AG09309 (cell line): ENCODE results near the gene ANXA8.
"Not testable (repeated sequence)": the region's sequence is repeated elsewhere in the genome, so short reads cannot be mapped to it uniquely, and the experiment has no call there.

ENCODE experiments used
- DNase-seq: peaks from one replicate; pipeline ENCODE4 v3.0.0-alpha.2; 2010; ENCODE audit warnings: low read depth
- H3K4me3 ChIP-seq: 2 replicates; pipeline ENCODE4 v1.5.1; 2011; ENCODE audit warnings: mild to moderate bottlenecking, low read depth, low read length, moderate library complexity; ENCODE audit not compliant: control insufficient read depth
- TF ChIP-seq, protein P1 (sequence below): IDR thresholded peaks from 2 replicates; pipeline ENCODE4 v1.5.1; 2011; ENCODE audit warnings: mild to moderate bottlenecking, low read depth, low read length, inconsistent platforms; ENCODE audit not compliant: insufficient read depth, control insufficient read depth; ENCODE audit errors: missing control alignments

ANXA8 gene

DNA sequence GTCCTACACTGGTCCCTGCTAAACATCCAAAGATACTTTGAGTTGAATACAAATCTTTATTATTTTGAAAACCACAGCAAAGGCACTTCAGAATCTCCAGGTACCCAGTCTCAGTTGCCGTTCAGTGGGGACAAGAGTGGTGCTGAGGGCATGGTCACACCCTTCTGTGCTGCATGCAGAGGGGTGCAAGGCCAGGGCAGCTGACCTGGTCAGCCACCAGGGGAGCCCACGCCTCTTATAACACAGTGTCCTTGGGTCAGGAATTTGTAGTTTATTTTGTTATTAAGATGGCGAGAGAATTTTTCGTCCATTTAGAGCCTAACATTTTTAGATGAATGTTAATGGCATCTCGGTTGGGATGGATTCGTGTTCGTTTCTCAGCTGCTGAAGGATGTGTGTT is 16.0 kb downstream of the ANXA8 start:
- not testable (repeated sequence) for DNase-seq

DNA sequence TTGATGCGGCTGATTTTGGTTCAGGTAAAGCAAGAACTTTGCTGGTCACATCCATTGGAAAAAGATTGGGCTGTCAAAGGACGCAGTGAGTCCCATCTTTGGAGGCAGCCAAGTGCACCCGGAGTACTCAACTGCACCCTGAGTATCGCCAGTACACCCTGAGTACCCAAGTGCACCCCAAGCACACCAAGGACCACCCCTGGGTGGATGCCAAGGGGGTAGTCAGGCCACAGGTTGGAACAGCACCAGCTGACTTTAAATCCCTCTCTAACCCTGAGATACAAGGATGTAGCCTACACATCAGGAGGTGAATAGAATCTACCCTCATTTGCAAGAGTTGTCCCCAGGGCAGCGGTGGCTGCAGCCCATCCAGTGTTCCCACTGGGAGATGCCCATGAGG is 16.5 kb downstream of the ANXA8 start:
- H3K4me3 ChIP-seq, DNase-seq: not testable (repeated sequence)

More for the DNA sequence above, 16.0 kb downstream of the ANXA8 start:
- H3K4me3 ChIP-seq, result not testable (repeated sequence)

- DNase-seq, H3K4me3 ChIP-seq: not testable (repeated sequence)
Measured at GRCh38 chr10:47465216-47465917, 18.5 kb downstream of the ANXA8 start.

DNA sequence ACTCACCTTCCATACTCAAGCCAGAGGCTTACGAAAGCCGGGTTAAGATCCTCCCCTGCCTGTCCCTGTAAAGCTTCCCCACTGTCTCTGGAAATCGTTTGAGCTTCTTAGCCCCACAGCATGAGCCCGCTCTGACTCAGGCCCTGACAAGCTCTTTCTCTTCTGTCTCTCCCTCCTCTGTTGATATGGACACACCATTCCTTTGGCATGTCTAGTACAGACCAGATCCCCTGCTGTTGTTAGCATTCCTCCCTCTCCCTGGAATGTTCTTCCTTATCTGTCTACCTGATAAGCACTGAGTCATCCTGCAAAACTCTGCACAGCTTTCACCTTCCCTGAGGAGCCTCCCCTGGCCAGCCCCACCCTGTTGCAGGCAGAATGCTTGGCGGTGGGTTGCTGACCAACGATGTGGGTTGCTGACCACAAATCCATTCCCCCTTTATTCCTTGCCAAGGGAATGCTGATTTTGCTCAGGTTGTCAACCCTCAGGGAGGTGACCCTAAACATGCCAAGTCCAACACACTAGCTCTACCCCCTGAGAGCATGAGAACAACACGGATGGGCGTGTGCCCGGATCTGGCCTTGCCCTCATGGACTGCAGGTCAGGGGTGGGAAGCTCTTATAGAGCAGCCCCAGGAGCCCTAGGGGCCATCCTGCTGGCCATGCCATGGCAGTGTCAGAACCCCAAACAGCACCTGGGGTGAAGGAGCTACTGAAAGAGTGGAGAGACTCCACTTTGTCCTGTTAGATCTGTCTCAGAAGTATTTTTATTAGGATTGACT is 21.1 kb downstream of the ANXA8 start:
- not testable (repeated sequence) for DNase-seq

DNA sequence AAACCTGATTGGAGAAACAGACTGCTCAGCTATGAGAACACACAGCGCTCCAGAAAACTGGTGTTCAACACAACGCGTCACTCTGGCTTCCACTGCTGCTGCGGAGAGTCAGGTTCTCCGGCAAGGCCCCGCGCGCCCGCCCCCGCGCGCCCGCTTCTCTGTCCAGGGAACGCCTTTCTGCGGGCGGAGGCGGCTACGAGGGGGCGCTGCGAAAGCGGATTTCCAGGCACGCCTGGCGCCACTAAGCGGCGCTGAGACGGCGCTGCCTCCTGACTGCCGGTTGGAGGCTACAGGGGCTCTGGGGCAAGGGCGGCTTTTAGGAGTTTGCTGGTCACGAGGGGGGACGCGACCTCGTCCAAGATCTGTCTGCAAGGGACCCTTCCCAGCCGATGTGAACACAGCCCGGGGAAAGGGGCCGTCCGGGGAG is 22.6 kb downstream of the ANXA8 start:
- TF ChIP-seq, protein P1, sequence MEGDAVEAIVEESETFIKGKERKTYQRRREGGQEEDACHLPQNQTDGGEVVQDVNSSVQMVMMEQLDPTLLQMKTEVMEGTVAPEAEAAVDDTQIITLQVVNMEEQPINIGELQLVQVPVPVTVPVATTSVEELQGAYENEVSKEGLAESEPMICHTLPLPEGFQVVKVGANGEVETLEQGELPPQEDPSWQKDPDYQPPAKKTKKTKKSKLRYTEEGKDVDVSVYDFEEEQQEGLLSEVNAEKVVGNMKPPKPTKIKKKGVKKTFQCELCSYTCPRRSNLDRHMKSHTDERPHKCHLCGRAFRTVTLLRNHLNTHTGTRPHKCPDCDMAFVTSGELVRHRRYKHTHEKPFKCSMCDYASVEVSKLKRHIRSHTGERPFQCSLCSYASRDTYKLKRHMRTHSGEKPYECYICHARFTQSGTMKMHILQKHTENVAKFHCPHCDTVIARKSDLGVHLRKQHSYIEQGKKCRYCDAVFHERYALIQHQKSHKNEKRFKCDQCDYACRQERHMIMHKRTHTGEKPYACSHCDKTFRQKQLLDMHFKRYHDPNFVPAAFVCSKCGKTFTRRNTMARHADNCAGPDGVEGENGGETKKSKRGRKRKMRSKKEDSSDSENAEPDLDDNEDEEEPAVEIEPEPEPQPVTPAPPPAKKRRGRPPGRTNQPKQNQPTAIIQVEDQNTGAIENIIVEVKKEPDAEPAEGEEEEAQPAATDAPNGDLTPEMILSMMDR, result peak; percentile 23
- not testable (repeated sequence) for H3K4me3 ChIP-seq
- DNase-seq, result peak; percentile 4

More for the DNA sequence above, 21.1 kb downstream of the ANXA8 start:
- not testable (repeated sequence) for H3K4me3 ChIP-seq

DNA sequence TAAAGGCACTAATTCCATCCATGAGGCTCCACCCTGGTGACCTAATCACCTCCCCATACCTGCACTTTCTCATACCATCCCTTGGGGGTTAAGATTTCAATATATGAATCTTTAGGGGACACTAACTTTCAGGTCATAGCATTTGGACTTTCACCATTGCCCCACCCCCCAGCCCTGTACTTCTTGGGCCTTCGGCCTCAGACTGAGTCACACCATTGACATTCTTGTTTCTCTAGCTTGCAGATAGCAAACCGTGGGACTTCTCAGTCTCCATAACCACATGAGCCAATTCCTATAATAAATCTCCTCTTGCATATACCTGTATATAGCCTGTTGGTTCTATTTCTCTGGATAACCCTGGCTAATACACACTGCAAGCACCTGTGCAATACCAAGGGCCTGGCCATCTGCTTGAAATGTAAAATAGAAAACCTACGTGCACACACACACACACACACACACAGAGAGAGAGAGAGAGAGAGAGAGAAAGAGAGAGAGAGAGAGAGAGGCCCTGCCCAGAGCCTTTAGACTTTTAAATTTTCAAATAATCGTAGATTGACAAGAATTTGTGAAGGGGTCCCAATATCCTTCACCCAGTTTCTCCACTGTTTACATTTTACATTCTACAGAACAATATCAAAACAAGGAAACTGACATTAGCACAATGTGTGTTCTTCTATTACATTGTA is 25.3 kb downstream of the ANXA8 start:
- TF ChIP-seq, protein P1, result no peak
- DNase-seq, result peak; percentile 50
- H3K4me3 ChIP-seq, result no peak overlapping the region

DNA sequence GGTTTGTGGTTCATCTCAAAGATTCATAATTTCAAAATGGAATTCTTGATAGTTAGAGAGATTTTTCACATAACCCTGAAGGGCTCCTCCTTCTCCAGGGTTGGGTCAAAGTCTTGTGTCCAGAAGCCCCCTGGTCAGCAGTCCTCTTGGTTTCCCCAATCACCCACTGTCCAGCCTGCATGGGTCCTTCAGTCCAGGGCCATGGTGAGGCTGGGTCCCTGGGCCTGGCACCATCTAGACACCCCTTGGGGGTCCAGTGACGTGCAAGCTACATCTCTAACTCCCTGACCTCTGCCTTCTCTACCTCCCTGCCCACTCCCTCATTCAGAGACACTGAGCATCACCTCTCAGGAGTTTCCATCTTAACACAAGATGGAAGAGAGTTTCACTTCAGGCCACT is 26.1 kb downstream of the ANXA8 start:
- TF ChIP-seq, protein P1, result no peak
- DNase-seq, result no peak
- no peak overlapping the region for H3K4me3 ChIP-seq

DNA sequence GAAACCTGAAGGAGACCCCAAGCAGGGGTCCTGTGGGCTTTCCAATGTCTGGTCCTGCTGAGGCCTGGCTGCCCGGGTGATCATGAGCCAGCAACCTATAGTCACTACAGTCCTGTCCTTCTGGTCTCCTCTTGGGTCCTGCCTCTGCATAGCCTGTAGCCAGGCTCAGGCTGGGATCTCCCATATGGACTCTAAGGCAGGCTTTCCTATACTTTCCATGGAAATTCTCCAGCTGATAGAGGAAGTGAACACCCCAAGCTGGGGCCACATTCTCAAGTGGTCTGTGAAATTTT is 26.4 kb downstream of the ANXA8 start:
- TF ChIP-seq, protein P1, result no peak
- H3K4me3 ChIP-seq, result no peak overlapping the region
- no peak for DNase-seq
